Esophagus squamous epithelium (tissue), 4 donors: ENCODE results near the gene SEMA4F.

Experiments used
- CTCF ChIP-seq, 6 experiments: fragments of 450-650 bp in 4 of 6; fragments of 200-600 bp in 2 of 6; sonication (generic) in 2 of 6; IDR thresholded peaks; one replicate each; pipeline ENCODE4 v1.5.1; 2016 to 2019; ENCODE audit warnings: antibody characterized with exemption in 6 of 6, mild to moderate bottlenecking in 4 of 6, moderate library complexity in 4 of 6
- POLR2A ChIP-seq, 4 donors: fragments of 450-650 bp; IDR thresholded peaks; one replicate each; pipeline ENCODE4 v1.6.1; 2017; ENCODE audit warnings: antibody characterized with exemption in 4 of 4, mild to moderate bottlenecking in 4 of 4, moderate library complexity in 3 of 4

- TF ChIP-seq CTCF (IDR thresholded peaks at IDR 0.05): no peak
- no peak for TF ChIP-seq POLR2A (IDR thresholded peaks at IDR 0.05)
These were observed 67.3 kb downstream of the SEMA4F start for GRCh38 chr2:74721316-74721715.
